Thymus (tissue), 11 donors: ENCODE data around the gene SSBP3. TPM values are rescaled to one million over a fixed set of nuclear protein-coding genes. Genes with fewer than 3 reads are reported as not detected.

Experiments
- DNase-seq, 9 donors: peaks; one replicate each; pipeline ENCODE4 v3.0.0-alpha.2; 2013; ENCODE audit warnings: low spot score in 9 of 9, low read depth in 6 of 9, missing footprints in 1 of 9
- H3K27ac ChIP-seq, 2 donors: one replicate each; pipeline ENCODE4 v1.5.1; 2013; ENCODE audit warnings: control low read depth in 1 of 2, low read depth in 1 of 2, low read length in 1 of 2, mild to moderate bottlenecking in 1 of 2, moderate library complexity in 1 of 2
- H3K27me3 ChIP-seq, 2 donors: one replicate each; pipeline ENCODE4 v1.5.1; 2013; ENCODE audit warnings: low read length in 1 of 2; ENCODE audit not compliant: control insufficient read depth in 2 of 2, insufficient read depth in 1 of 2
- H3K36me3 ChIP-seq, 2 donors: one replicate each; pipeline ENCODE4 v1.5.1; 2013; ENCODE audit warnings: low read length in 1 of 2, mild to moderate bottlenecking in 1 of 2, moderate library complexity in 1 of 2; ENCODE audit not compliant: control insufficient read depth in 2 of 2, insufficient read depth in 2 of 2
- H3K4me1 ChIP-seq, 2 donors: one replicate each; pipeline ENCODE4 v1.5.1; 2013; ENCODE audit warnings: low read length in 2 of 2; ENCODE audit not compliant: control insufficient read depth in 2 of 2, insufficient read depth in 2 of 2
- H3K4me3 ChIP-seq, 2 donors: one replicate each; pipeline ENCODE4 v1.5.1; 2013; ENCODE audit warnings: low read length in 2 of 2, control low read depth in 1 of 2, mild to moderate bottlenecking in 1 of 2
- H3K9me3 ChIP-seq, 2 donors: one replicate each; pipeline ENCODE4 v1.5.1; 2013; ENCODE audit warnings: low read length in 1 of 2, mild to moderate bottlenecking in 1 of 2; ENCODE audit not compliant: control insufficient read depth in 2 of 2, insufficient read depth in 1 of 2
- WGBS: extraction: QIAGEN DNeasy Blood & Tissue Kit; methylation state at CpG from one replicate; pipeline ENCODE4 v1.1.7; 2013; 5-methylcytosine and 5-hydroxymethylcytosine counted together
- polyA plus RNA-seq: library from polyadenylated mRNA; stranded (reverse); fragments of 200-250 nt; gene quantifications from one replicate; pipeline ENCODE4 v1.2.3, GENCODE V29; 2013
- total RNA-seq: library from RNA; stranded (reverse); fragments of 120-200 nt; gene quantifications from one replicate; pipeline ENCODE4 v1.2.4, GENCODE V29; 2013
- donor health status: healthy.

SSBP3 gene
- total and polyA plus RNA-seq, 2 donors = 36.8 to 55.7 TPM

- Histone ChIP-seq H3K4me1 (peaks cover 0 to 13% of the 10 kb centered on the region in 2 donors), H3K9me3 (no peaks in the 10 kb centered on the region), H3K27ac (no peak overlapping the region), H3K4me3 (no peak overlapping the region), H3K36me3 (peaks cover 53 to 75% of the 10 kb centered on the region in 2 donors), H3K27me3 (no peaks in the 10 kb centered on the region)
- WGBS = 97% methylated on average over 2 of the region's 2 CpGs
- DNase-seq = no peak
Measured at GRCh38 chr1:54266195-54266594, 140.0 kb downstream of the SSBP3 start.

GRCh38 chr1:54265659-54266058 is 140.5 kb downstream of the SSBP3 start:
- DNase-seq = no peak
- Histone ChIP-seq H3K9me3 (no peaks in the 10 kb centered on the region), H3K36me3 (peaks cover 53 to 74% of the 10 kb centered on the region in 2 donors), H3K4me1 (peaks cover 0 to 13% of the 10 kb centered on the region in 2 donors), H3K27me3 (no peaks in the 10 kb centered on the region), H3K4me3 (no peak overlapping the region), H3K27ac (no peak overlapping the region)
- WGBS = 97% methylated on average over 6 of the region's 6 CpGs

DNA sequence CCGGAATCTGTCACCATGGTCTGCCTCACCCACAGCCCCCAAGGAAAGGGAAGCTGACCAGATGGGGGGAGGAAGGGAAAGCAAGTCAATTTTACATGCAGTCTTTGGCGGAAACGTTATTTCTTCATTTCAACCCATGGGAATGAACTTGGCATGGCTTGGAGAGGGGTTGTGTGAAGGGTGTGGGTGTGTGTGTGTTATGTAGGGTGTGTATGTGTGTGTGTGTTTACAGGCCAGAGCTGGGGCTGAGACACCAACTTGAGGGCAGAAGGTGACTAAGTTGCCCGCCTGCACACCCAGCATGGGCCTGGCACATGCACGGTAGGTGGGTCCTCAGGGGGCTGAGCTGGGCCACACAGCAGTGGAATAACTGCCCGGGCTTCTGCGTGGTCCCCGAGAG is 141.1 kb downstream of the SSBP3 start:
- Histone ChIP-seq H3K27me3 (no peaks in the 10 kb centered on the region), H3K27ac (no peak overlapping the region), H3K36me3 (peaks cover 53 to 73% of the 10 kb centered on the region in 2 donors), H3K4me1 (peaks cover 0 to 13% of the 10 kb centered on the region in 2 donors), H3K4me3 (no peak overlapping the region), H3K9me3 (no peaks in the 10 kb centered on the region)
- WGBS = 97% methylated on average over 8 of the region's 8 CpGs
- DNase-seq = no peak

DNA sequence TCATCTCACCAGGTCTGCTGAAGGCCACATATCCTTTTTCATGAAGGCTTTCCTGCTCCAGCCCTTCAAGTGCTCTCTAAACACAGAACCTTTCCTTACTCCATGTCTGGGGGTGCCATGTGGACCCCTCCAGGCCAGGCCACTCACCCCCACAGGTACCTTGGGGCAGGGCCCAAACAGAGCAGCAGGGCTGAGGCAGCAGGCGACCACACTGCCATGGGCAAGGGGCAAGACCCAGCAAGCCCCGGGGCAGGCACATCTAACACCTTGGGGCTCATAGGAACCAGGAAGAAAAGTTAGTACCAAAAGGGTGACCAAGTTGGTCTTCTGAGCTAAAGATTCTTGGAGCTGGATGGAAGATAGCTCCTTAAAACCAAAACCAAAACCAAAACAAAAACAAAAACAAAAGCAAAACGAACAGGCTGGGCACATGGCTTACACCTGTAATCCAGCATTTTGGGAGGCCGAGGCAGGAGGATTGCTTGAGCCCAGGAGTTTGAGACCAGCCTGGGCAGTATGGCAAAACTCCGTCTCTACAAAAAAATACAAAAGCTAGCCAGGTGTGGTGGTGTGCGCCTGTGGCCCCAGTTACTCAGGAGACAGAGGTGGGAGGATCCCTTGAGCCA is 142.5 kb downstream of the SSBP3 start:
- DNase-seq = no peak

DNA sequence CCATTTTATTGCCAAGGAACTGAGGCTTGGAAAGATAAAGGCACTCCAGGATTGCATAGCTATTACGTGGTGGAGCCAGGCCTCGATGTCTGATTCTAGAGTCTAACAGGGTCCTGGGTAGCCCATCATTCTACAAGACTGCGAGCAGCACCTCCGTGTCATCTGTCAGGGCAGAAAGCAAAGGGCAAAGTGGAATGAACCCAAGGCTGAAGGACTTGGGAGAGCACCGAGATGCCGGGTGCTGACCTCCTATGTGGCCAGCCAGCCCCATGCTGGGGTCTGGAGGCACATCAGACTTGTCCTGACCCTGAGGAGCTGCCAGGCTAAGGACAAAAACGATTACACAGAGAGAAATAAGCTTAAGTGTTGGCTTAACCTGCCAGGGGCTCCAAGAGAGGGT is 143.9 kb downstream of the SSBP3 start:
- no peak for DNase-seq
- WGBS = 97% methylated on average over 7 of the region's 7 CpGs
- Histone ChIP-seq H3K27me3 (no peaks in the 10 kb centered on the region), H3K9me3 (no peaks in the 10 kb centered on the region), H3K36me3 (peaks cover 68 to 71% of the 10 kb centered on the region in 2 donors), H3K4me1 (peaks cover 0 to 4% of the 10 kb centered on the region in 2 donors), H3K27ac (no peak overlapping the region), H3K4me3 (no peak overlapping the region)

More for the DNA sequence above, 142.5 kb downstream of the SSBP3 start:
- Histone ChIP-seq H3K36me3 (peaks cover 60 to 69% of the 10 kb centered on the region in 2 donors), H3K4me1 (peaks cover 0 to 5% of the 10 kb centered on the region in 2 donors), H3K27me3 (no peaks in the 10 kb centered on the region), H3K4me3 (no peak overlapping the region), H3K9me3 (no peaks in the 10 kb centered on the region), H3K27ac (no peak overlapping the region)
- WGBS = 87% methylated on average over 6 of the region's 6 CpGs

DNA sequence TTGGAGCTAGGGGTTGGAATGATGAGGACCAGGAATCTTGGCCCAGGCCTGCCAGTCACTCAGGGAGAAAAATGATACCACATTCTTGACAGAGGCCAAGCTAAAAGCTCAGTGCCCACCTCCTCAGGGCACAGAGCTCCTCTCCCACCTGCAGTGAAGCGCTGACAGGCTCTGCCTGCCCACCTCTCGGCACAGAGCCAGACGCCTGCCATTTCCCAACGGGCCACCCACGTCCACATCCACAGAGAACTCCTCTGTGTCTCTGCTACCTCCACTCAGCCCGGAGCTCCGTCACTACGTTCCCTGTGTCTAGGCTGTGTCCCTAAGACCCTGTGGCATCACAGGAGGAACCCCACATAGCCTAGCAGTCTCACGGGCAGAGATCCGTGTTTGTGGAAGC is 145.4 kb downstream of the SSBP3 start:
- no peak for DNase-seq

GRCh38 chr1:54259546-54260140 is 146.6 kb downstream of the SSBP3 start:
- no peak for DNase-seq
- Histone ChIP-seq H3K36me3 (peaks cover 65 to 70% of the 10 kb centered on the region in 2 donors), H3K9me3 (no peaks in the 10 kb centered on the region), H3K27ac (no peak overlapping the region), H3K4me3 (no peak overlapping the region), H3K27me3 (no peaks in the 10 kb centered on the region), H3K4me1 (peaks cover 0 to 3% of the 10 kb centered on the region in 2 donors)
- WGBS = 96% methylated on average over 16 of the region's 16 CpGs

More for the DNA sequence above, 145.4 kb downstream of the SSBP3 start:
- no peak overlapping the region for H3K4me3 ChIP-seq
- peaks cover 0 to 3% of the 10 kb centered on the region in 2 donors for H3K4me1 ChIP-seq
- H3K9me3 ChIP-seq = no peaks in the 10 kb centered on the region
- WGBS = 95% methylated on average over 10 of the region's 10 CpGs
- peaks cover 67 to 68% of the 10 kb centered on the region in 2 donors for H3K36me3 ChIP-seq
- H3K27me3 ChIP-seq = no peaks in the 10 kb centered on the region
- no peak overlapping the region for H3K27ac ChIP-seq

- Histone ChIP-seq H3K36me3 (peaks cover 63 to 73% of the 10 kb centered on the region in 2 donors), H3K4me1 (no peaks in the 10 kb centered on the region), H3K9me3 (no peaks in the 10 kb centered on the region), H3K27ac (no peak overlapping the region), H3K4me3 (no peak overlapping the region), H3K27me3 (no peaks in the 10 kb centered on the region)
- WGBS = 98% methylated on average over 23 of the region's 23 CpGs
- no peak for DNase-seq
Measured at GRCh38 chr1:54257876-54258275, 148.3 kb downstream of the SSBP3 start.

- no peak overlapping the region for H3K27ac ChIP-seq
- H3K36me3 ChIP-seq = peaks cover 63 to 73% of the 10 kb centered on the region in 2 donors
- H3K27me3 ChIP-seq = no peaks in the 10 kb centered on the region
- no peaks in the 10 kb centered on the region for H3K4me1 ChIP-seq
- WGBS = 96% methylated on average over 10 of the region's 10 CpGs
- no peak overlapping the region for H3K4me3 ChIP-seq
- no peak for DNase-seq
- H3K9me3 ChIP-seq = no peaks in the 10 kb centered on the region
Measured at GRCh38 chr1:54257346-54257620, 148.9 kb downstream of the SSBP3 start.
